ENCODE measurements around the gene A3GALT2.
A peak's percentile ranks its signal among the peaks of the same experiment; 100 is the strongest.
"Not testable (repeated sequence)": the region's sequence is repeated elsewhere in the genome, so short reads cannot be mapped to it uniquely, and the experiment has no call there.

A3GALT2 gene

DNA sequence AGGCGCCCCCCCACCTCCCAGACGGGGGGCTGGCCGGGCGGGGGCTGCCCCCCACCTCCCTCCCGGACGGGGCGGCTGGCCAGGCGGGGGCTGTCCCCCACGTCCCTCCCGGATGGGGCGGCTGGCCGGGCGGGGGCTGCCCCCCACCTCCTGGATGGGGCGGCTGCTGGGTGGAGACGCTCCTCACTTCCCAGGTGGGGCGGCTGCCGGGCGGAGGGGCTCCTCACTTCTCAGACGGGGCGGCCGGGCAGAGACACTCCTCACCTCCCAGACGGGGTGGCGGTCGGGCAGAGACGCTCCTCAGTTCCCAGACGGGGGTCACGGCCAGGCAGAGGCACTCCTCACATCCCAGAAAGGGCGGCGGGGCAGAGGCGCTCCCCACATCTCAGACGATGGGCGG lies 11.5 kb downstream of the A3GALT2 start:
- not testable (repeated sequence) for DNase-seq

DNA sequence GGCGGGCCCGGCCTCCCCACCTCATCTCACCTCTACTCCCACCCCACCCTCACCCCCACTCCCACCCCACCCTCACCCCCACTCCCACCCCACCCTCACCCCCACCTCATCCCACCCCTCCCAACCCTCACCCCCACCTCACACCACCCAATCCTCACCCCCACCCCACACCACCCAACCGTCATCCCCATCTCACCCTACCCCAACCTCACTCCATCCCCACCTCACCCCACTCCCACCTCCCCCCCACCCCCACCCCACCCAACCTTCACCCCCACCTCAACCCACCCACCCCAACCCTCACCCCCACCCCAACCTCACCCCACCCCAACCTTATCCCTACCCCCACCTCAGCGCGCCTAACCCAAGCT lies 13.4 kb downstream of the A3GALT2 start:
- DNase-seq: no peak

DNA sequence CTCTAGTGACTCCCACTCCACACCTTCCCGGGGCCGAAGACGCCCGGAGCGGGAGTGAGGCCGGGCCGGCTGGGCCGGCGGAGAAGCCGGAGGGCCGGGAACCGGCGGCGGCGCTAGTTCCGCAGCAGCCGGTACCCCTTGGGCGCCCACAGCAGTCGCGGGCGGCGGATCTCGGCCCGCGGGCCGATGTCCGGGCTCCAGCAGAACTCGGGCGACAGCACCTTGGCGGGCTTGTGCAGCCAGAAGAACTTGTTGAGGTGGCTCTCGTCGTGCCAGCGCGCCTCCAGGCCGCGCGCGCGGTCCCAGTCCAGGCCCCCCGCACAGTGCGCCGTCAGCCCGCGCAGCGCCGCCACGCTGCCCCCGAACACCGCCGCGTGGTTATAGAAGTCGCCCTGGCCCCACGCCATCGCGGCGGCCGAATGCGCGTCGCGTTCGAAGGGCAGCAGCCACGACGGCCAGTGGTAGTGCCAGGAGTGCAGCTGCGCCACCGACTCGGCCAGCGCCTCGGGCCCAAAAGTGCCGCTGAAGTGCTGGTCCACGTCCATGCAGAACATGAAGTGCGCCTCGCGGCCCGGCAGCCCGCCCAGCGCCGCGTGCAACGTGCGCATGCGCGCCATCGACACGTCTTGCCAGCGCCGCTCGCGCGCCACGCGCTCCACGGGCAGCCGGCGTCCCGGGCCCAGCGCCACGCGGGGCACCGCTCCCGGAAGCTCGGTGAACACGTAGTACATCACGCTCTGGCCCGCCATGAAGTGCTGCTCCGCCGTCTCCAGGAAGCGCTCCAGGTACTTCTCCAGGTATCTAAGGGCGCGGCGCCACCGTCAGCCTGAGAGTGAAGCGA lies 14.0 kb downstream of the A3GALT2 start:
- DNase-seq: no peak

DNA sequence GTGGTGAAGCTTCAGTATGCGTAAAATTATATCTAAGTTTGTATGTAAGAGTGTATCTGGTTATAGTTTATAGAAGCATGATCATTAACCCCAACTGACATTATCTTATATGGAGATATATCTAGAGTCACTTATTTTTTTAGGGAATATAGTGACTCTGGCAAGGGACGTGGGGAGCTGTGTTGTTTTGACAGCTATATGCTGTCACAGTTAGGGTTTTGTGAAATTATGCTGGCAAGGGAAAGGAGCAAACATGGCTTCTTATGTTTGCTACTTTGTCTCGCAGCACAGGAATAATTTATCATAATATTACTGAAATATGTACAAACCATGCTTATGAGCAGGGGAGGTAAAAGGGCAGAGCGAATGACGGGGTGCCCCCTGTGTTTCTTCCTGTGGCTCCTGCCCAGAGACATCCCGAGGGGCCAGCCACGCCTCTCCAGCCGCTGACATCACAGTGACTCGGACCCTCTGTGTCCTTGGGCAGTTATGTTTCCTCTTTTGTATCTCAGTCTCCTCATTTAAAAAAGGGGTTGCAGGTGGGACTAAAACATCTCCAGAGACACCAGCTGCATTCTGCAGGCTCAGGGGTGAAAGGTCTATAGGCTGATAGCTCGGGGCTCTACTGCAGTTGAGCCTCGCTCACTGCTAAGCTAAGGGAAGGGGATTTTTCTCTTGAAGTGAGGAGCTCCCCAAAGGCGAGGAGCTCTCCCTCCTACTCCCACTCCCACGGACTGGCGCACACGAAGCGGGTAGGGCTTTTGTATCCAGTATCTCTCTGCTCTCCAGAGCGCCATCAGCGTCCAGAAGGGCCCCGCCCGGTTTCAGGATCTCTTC lies 14.9 kb downstream of the A3GALT2 start:
- no peak for DNase-seq

DNA sequence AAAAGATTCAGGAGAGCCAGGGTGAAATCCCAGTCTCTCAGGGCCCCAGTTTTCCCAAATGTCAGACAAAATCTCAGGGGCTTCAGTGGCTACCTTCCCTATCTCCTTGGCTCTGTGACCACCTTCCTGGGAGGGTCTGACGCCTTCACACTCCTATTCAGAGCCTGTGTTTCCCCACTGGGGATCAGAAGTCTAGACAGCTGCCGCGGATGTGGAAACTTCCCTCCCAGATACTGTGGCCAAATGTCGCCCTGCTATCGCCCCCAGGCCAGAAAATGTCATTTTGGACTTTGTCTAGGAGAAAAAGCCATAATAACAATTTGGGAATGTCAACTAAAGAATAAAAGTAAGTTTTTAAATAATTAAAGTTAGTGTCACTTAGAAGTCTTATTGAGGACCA lies 15.9 kb downstream of the A3GALT2 start:
- DNase-seq: no peak

DNA sequence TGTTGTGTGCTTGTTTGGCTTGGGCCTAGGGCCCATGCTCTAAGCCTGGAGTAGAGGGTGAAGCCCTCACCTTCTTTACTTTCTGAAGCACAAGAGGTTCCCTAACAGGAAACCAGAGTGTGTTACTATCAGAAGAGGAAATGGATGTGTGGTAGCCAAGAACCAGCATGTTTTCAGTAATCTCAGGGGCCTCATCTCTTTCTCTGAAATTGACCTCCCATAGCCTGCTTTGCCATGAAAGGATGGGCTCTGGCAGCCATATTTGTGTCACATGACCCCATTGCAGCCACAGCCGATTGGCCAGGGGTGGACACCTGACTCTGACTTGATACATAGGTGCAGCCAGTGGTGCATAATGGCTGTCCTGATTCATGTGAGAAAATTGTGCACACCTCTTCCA lies 18.6 kb downstream of the A3GALT2 start:
- DNase-seq: no peak

DNA sequence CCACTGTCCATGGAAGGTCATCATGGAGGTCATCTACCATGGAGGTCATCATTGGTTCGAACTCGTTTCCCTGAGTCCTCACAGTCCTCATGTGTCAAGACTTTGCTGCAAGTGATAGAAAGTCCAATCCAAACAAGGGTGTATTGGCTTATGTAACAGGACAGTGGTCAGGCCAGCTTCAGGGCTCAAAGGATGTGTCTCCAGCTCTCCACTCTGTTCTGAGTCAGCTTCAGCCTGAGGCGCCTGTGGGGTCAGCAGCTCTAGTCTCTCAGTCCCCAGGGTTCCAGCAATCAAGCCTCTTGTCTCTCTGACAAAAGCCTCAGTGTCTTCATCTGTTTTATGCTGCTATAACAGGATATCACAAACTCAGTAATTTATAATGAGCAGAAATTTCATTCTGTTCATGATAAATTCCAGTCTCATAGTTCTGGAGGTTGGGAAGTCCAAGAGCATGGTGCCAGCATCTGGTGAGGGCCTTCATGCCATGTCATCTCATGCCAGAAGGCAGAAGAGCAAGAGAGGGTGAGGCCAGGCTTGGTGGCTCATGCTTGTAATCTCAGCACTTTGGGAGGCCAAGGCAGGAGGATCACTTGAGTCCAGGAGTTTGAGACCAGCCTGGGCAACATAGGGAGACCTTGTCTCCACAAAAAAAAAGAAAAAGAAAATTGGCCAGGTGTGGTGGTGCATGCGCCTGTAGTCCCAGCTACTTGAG lies 19.5 kb downstream of the A3GALT2 start:
- no peak for DNase-seq

DNA sequence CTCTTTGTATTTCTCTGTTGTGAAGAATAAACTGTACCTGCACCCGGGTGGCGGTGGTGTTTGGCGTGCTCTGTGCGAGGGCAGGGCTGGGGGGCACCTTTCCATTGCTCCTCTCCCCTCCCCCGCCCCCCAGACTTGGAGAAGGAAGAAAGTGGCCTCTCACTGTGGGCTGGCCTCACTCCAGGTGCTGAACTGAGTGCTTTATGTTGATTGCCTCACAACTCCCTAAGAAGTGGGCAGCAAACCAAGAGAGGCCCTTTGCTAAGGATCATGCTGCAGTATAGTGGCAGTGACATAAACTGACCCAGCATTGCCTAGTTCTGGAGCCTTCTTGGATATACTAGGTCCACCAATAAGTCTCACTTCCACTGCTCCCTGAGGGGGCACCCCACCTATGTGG lies 20.2 kb downstream of the A3GALT2 start:
- no peak for DNase-seq

DNA sequence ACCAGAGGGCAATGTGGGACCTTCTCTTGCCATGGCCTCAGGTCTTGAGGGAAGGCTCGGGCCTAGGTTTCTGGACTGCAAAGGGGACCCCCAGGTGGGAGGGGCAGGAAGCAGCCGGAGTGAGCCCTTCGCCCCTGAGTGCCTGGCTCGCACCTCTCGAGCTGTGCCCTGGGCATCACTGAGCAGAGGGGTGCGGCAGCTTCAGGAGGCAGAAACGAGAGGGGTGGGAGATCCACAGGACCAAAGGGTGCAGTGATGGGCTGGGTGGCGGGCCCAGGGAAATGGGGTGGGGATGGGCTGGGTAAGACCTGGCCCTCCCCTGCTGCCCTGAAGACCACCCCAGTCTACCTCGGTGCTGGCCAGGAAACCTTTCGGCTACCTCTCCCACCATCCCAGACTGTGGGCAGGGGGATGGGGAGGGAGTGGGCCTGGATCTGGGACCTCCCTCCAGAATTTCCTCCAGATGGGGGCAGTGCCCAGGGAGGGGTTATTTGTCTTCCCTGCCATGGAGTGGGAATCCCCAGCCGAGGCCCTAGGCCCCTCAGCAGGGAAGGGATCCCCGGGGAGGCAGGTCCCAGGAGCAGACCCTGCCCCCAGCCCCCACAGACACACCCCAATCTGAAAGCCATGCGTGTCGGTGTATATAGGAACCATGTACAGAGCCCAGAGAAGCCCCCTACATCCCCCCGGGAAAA lies 21.3 kb downstream of the A3GALT2 start:
- no peak for DNase-seq

DNA sequence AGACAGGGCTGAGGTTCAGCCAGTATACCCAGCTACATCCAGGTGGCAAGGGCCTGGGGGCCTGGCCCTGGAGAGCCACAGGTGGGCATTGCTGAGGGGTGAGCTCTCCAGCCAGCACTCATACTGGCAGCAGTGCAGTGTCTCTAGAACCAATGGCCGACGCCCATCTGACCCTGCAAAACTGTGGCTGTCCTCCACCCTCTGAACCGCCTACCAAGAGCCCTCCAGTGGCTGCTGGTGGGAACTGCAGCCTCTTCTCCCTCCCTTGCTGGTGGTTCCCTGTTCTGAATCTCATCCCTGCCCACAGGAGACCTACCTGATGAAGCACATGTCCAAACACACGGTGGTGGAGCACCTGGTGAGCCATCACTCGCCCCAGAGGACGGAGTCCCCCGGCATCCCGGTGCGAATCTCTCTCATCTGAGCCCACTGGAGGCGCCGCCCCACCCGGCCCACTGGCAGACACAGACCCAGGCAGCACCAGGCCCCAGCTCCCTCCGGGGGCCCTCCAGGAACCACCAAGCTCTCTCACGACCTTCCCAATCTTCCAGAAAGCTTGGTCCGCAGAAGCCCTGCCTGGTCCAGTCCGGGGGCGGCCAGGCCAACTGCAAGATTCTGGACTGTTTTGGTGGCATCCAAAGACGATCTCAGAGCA lies 22.1 kb downstream of the A3GALT2 start:
- DNase-seq: no peak

DNA sequence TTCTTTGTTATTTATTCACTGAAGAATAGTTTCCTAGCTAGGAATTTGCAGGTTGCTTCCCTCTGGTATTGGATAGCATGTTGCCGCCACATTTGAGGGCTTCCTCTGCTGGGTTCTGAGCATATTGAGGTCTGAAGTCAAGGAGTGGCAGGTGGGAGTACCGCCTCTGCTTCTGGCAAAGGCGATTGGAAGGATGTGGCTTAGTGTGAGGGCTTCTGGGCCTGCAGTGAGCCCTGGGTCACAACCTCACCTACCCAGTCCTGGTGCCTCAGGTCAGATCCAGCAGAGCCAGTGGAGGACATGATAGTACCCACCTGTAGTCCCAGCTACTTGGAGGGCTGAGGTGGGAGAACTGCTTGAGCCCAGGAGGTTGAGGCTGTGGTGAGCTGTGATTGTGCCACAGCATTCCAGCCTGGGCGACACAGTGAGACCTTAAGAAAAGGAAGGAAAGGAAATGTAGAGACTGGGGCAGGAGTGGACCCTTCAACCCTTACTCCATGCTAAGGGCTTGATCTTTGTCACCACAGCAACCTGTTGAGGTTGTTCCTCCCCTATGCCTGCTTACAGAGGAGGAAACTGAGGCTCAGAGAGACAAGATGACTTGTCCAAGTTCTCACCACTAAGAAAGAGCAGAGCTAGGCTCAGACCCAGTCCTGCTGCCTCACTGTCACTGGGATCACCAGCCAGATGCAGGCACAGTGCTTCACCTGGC lies 22.8 kb downstream of the A3GALT2 start:
- DNase-seq: no peak

DNA sequence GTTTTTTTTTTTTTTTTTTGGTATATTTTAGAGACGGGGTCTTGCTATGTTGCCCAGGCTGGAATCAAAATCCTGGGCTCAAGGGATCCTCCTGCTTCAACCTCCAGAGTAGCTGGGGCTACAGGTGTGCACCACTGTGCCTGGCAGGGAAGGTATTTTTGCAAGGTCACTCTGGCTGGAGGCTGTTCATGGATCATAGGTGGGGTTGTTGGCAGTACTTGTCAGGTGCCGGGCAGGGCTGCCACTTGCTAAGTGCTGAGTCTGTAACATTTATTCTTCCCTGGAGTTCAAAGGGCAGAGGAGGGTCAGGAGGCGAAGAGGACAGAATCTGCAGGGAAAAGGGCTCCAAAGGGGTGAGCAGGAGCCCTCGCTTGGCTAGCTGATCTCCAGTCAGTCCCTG lies 24.1 kb downstream of the A3GALT2 start:
- no peak for DNase-seq

DNA sequence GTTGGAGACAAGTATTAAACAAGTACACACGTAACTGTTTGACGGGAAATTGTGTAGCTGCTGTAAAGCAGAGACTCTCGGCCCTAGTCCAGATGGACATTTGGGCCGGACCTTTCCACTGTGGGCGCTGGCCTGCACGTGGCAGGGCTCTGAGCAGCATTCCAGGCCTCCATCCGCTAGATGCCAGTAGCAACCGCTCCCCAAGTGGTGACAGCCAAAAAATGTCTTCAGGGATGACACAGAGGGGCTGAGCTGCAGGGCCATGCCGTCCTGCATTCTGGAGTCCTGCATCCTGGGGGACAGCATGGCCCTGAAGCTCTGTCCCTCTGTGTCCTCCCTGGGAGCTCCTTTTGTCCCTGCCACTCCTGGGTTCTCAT lies 24.8 kb downstream of the A3GALT2 start:
- DNase-seq: no peak

DNA sequence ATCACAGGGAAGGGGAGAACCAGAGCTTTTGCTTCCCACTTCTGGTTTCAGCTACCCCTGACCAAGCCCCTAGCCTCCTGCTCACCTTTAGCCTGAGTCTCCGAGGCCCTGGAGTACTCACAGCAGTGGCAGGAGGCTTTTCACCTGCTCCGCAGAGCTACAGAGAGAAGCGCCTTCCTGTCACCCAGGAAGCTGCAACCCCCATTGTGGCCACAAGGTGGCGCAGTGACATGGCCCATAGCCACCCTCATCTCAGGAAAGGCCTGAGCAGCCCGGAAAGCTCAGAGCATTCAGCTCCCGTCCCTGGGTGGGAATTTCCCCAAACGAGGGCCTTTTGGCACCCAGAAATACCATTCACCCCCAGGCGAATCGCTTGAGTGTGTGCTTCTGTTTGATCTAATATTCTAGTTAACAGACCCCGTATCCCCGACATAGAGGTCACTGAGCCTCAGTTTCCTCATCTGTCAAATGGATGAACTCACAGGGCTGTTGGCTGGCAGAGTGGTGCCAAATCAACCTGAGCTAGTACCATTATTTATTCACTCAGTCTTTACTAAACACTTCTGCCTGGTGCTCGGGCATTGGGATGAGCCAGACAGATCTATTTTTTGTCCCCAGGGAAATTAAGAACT lies 25.3 kb downstream of the A3GALT2 start:
- DNase-seq: peak; percentile 53 to 69

DNA sequence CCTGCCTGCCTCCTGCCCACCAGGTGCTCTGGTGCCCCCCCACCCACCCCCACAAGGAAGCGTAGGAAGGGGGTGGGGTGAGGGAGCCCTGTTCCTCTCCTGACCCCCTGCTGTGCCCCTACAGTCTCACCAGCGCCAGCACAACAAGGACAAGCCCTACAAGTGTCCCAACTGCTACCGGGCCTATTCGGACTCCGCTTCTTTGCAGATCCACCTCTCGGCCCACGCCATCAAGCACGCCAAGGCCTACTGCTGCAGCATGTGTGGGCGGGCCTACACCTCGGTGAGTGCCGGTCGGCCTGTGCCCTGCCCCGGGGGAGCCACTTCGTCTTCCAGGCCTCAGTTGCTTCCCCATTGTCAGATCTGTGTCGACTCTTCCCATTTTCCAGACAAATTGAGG lies 25.9 kb downstream of the A3GALT2 start:
- no peak for DNase-seq

DNA sequence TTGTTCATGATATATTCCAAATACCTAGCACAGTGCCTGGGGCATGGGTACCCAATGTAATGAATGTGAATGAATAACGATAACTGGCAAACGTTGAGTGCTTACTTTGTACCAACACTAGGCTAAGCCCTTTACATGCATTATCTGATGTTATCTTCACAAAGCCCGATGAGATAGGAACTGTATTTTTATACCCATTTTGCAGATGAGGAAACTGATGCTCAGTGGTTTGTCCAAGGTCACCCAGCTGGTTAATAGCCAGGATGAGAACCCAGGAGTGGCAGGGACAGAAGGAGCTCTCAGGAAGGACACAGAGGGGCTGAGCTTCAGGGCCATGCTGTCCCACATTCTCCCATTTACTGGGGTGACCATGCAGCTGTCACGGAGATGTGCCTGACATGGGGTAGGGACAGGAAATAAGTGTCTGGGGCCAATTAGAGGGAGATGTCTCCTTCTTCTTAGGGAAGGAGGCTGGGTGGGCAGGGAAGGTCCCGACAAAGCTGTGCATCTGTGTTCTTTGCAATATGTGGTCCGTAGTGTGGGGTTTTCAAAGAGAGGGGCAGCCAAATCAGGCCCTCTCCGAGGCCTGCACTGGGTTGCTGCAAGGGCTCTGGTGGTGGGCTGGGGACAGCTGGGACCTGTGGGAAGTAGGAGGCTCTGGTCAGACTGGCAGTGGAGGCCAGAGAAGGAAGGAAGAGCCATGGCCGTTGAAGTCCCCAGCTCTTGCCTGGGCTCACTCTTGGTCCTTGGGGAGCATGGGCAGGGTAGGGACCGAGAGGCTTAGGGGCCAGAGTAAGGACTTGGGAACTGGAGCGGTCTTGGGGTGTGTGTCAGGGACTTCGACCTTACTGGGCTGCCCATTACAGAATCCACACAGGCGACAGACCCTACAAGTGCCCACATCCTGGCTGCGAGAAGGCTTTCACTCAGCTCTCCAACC lies 26.6 kb downstream of the A3GALT2 start:
- no peak for DNase-seq

DNA sequence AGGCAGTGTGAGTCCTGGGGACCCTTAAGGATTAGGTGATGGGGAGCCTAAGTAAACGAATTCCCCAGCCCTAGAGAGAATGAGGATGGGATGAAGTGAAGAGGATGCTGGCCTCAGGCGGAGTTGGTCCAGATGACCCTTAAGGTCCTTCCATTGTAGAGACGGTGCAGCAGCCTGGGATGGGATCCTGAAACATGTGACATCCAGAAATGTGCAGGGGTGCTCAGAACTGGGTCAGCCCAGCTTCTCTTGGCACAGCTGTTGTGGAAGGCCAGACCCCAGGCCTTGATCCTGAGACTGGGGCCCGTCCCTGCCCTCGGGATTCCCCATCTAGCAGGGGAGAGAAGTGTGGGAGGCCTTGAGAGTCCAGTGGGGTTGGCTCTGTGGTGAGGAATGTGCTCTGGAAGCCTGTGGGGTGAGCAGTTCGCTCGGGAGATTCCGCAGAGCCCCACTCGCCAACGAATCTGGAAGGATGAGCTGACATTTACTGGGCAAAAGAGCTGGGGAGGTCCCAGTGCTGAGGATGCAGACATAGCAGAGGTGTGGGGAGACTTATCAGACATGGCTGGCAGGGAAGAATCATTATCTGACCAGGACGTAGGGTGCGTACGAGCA lies 28.1 kb downstream of the A3GALT2 start:
- no peak for DNase-seq

DNA sequence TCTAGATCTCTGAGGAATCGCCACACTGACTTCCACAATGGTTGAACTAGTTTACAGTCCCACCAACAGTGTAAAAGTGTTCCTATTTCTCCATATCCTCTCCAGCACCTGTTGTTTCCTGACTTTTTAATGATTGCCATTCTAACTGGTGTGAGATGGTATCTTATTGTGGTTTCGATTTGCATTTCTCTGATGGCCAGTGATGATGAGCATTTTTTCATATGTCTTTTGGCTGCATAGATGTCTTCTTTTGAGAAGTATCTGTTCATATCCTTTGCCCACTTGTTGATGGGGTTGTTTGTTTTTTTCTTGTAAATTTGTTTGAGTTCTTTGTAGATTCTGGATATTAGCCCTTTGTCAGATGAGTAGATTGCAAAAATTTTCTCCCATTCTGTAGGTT lies 30.3 kb downstream of the A3GALT2 start:
- DNase-seq: not testable (repeated sequence)

DNA sequence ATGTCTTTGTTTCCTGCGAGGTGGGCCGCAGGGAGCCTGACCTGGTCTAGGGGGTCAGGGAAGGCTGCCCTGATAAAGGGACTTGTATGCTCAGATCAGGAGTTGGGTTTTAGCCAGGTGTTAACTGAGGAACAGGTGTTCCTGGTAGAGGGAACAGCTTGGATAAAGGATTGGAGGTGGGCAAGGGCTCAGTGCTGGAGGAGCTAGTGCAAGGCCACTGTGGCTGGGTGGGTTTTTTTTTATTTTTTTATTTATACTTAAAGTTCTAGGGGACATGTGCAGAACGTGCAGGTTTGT lies 31.1 kb downstream of the A3GALT2 start:
- DNase-seq: no peak
